Stimulated activated naive CD8-positive, alpha-beta T cell treated with anti-CD3 and anti-CD28 coated beads, Interleukin-15, Interleukin-2, amounts not matched to agents 100 ng/mL and 50 ng/mL, for 24 hours (primary cell): Measurements from ENCODE around the gene GSC2.

Source experiments
- H3K27ac Mint-ChIP-seq: one replicate; pipeline ENCODE4 v1.8.0; 2021; ENCODE audit warnings: mild to moderate bottlenecking, mixed read lengths
- H3K27me3 Mint-ChIP-seq: one replicate; pipeline ENCODE4 v1.8.0; 2021; ENCODE audit warnings: mixed read lengths
- H3K36me3 Mint-ChIP-seq: one replicate; pipeline ENCODE4 v1.8.0; 2021; ENCODE audit warnings: low read depth, mixed read lengths
- H3K4me1 Mint-ChIP-seq: one replicate; pipeline ENCODE4 v1.8.0; 2021; ENCODE audit warnings: low read depth, mixed read lengths
- H3K4me3 Mint-ChIP-seq: one replicate; pipeline ENCODE4 v1.8.0; 2021; ENCODE audit warnings: mild to moderate bottlenecking, mixed read lengths
- H3K9me3 Mint-ChIP-seq: one replicate; pipeline ENCODE4 v1.8.0; 2021; ENCODE audit warnings: mixed read lengths

The GSC2 gene

GRCh38 chr22:19134176-19134831 lies 15.8 kb downstream of the GSC2 start:
- no peak overlapping the region for H3K4me3 Mint-ChIP-seq
- no peaks in the 10 kb centered on the region for H3K9me3 Mint-ChIP-seq
- H3K27ac Mint-ChIP-seq = no peak overlapping the region
- H3K4me1 Mint-ChIP-seq = no peaks in the 10 kb centered on the region
- H3K27me3 Mint-ChIP-seq = no peaks in the 10 kb centered on the region
- H3K36me3 Mint-ChIP-seq = peaks cover 29% of the 10 kb centered on the region

GRCh38 chr22:19133561-19133960 lies 16.5 kb downstream of the GSC2 start:
- Mint-ChIP-seq H3K27me3 (no peaks in the 10 kb centered on the region), H3K36me3 (peaks cover 29% of the 10 kb centered on the region), H3K27ac (no peak overlapping the region)

DNA sequence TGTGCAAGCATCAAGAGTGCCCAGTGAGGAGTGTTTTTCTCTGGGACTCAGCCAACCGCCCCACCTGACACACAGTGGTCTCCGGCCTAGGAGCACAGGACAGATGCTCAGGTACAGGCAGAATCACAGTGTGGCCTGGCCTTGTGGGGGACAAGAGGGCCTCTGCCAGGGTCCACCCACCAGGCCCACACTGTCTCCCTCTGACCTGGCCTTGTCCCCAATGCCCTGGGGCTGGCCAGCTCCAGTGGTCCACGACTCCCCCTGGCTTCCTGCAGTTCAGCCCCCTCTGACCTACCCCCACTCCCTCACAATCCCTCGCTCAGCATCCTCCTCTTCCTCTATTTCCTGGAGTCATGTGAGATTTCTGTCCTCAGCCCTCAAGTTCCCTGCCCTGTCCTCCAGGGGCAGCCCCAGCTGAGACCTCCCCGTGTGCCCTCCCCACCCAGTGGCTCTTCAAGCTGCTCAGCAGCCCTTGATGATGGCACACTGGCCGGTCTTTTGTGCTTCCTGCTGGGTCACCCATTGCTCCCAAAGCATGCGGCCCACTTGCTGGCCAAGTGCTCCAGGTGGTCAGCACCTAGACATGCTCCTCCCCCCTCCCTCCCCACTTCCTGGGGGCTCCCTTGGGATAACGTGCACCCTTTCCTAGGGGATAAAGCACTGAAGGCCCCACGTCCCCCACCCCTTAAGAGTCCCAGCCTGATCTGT lies 17.2 kb downstream of the GSC2 start:
- no peaks in the 10 kb centered on the region for H3K27me3 Mint-ChIP-seq
- H3K4me3 Mint-ChIP-seq = no peak overlapping the region
- no peaks in the 10 kb centered on the region for H3K4me1 Mint-ChIP-seq
- H3K36me3 Mint-ChIP-seq = peaks cover 29% of the 10 kb centered on the region
- no peaks in the 10 kb centered on the region for H3K9me3 Mint-ChIP-seq
- H3K27ac Mint-ChIP-seq = no peak overlapping the region

More at GRCh38 chr22:19133561-19133960, 16.5 kb downstream of the GSC2 start:
- Mint-ChIP-seq H3K4me1 (no peaks in the 10 kb centered on the region), H3K4me3 (no peak overlapping the region), H3K9me3 (no peaks in the 10 kb centered on the region)

DNA sequence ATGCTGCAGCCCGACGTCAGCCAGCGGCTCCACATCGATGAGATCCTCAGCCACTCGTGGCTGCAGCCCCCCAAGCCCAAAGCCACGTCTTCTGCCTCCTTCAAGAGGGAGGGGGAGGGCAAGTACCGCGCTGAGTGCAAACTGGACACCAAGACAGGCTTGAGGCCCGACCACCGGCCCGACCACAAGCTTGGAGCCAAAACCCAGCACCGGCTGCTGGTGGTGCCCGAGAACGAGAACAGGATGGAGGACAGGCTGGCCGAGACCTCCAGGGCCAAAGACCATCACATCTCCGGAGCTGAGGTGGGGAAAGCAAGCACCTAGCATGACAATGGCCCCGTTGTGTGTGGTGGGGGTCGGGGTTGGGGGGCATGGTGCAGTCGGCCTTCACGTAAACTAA lies 17.9 kb downstream of the GSC2 start:
- Mint-ChIP-seq H3K4me3 (no peak overlapping the region), H3K27ac (no peak overlapping the region), H3K27me3 (no peaks in the 10 kb centered on the region), H3K4me1 (no peaks in the 10 kb centered on the region), H3K36me3 (peaks cover 29% of the 10 kb centered on the region), H3K9me3 (no peaks in the 10 kb centered on the region)

DNA sequence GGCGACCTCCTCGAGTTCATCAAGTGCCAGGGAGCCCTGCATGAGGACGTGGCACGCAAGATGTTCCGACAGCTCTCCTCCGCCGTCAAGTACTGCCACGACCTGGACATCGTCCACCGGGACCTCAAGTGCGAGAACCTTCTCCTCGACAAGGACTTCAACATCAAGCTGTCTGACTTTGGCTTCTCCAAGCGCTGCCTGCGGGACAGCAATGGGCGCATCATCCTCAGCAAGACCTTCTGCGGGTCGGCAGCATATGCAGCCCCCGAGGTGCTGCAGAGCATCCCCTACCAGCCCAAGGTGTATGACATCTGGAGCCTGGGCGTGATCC lies 18.4 kb downstream of the GSC2 start:
- peaks cover 24% of the 10 kb centered on the region for H3K36me3 Mint-ChIP-seq
- no peaks in the 10 kb centered on the region for H3K27me3 Mint-ChIP-seq
- no peak overlapping the region for H3K4me3 Mint-ChIP-seq
- no peaks in the 10 kb centered on the region for H3K4me1 Mint-ChIP-seq
- H3K9me3 Mint-ChIP-seq = no peaks in the 10 kb centered on the region
- no peak overlapping the region for H3K27ac Mint-ChIP-seq

DNA sequence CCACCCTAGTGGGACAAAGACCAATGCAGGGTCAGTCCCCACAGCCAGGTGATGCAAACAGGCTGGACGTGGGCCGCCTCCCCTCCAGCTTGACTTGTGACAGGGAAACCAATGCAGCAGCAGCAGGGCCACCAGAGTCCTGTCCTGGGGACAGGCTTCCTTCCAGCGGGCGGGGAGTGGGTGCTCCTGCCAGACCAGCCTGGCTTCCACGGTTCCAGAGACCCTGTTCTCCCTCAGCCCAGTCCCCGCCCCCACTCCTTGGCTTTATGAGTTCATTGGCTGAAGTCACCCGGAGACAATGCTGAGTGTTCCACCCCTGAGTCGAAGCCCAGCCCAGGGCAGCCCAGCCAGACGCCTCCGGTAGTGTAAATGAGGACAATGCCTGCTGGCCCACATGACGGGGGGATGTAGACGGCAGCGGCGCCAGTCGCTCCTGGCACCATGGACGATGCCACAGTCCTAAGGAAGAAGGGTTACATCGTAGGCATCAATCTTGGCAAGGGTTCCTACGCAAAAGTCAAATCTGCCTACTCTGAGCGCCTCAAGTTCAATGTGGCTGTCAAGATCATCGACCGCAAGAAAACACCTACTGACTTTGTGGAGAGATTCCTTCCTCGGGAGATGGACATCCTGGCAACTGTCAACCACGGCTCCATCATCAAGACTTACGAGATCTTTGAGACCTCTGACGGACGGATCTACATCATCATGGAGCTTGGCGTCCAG lies 19.0 kb downstream of the GSC2 start, which contains the start of gene TSSK2:
TSS of gene TSSK2 (plus strand) at position 350 of the 726 bp plus-strand sequence. CDS start at position 442, 92 bp downstream.
- Mint-ChIP-seq H3K36me3 (peaks cover 19% of the 10 kb centered on the region), H3K4me1 (no peaks in the 10 kb centered on the region), H3K9me3 (no peaks in the 10 kb centered on the region), H3K27me3 (no peaks in the 10 kb centered on the region), H3K27ac (no peak within 1 kb of the TSS), H3K4me3 (no peak within 1 kb of the TSS)

DNA sequence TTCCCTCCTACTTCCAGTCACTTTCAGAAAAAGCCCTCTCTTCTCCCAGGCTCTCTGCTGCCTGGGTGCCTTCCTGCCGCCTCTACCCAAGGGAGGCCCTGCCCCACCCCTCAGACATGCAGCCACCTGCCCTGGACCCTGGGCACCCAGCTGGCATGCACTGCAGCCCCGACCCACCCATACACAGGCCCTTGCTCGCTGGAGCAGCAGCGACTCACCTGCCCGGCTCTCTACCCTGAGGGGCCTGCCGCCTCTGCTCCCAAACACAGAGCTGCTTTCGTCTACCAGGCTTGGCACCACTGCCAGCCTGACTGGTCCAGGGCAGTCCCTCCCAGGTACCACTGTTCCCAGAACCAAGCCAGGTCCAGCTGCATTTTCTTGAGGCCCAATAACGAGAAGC lies 20.2 kb downstream of the GSC2 start:
- no peaks in the 10 kb centered on the region for H3K4me1 Mint-ChIP-seq
- no peak overlapping the region for H3K27ac Mint-ChIP-seq
- H3K27me3 Mint-ChIP-seq = no peaks in the 10 kb centered on the region
- H3K4me3 Mint-ChIP-seq = no peak overlapping the region
- peaks cover 10% of the 10 kb centered on the region for H3K36me3 Mint-ChIP-seq
- no peaks in the 10 kb centered on the region for H3K9me3 Mint-ChIP-seq

DNA sequence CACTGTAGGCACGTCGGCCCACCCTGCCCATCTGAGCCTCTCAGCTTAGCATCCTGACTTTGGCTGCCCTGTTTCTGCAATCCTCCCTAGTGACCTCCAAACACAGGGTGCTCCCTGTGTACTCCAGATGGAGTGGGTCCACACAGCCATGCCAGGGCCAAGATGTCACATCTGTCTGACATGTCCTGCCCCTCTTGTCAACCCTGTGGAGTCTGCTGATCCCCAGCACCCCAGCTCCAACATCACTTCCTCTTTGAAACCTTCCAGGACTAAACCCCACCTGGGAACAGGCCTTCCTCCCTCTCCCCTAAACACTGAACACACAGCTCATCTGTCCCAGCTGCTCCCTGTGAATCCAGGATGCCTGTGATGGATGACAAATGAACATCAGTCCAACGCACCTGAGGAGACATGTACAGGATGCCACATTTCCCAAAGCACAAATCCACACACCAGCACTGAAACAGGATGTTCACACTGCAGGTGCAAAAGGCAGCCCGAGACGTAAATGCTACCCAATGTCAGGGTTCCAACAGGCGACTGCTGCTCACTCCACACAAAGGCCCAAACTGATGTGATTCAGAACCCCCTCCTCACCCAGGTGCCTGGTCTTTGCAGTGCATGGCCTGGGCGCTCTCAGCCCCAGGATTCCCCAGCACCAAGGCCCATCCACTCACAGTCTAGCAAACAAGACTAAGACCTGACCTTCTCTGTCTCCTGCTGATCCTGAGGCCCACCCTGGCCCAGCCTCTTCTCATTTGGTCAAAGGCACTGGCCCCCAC lies 21.0 kb downstream of the GSC2 start:
- Mint-ChIP-seq H3K4me3 (no peak overlapping the region), H3K27me3 (no peaks in the 10 kb centered on the region), H3K36me3 (peaks cover 10% of the 10 kb centered on the region), H3K4me1 (no peaks in the 10 kb centered on the region), H3K9me3 (no peaks in the 10 kb centered on the region), H3K27ac (no peak overlapping the region)

DNA sequence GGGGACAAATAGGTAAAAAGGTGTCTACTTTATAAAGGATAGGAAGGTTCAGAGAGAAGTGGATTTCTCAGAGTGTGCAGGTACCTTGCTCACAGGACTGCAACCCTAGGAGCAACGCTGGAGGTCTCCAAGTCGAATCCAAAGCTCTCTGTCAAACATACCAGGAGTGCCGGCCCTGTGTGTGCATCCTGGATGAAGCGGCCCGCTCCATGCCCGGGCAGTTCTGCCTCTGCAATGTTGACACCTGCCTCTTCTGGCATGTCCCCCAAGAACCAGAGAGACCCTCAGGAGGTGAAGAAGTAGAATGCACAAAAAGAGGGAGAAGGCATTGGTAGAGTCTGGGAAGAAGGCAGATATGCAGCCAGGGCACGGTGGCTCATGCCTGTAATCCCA lies 22.1 kb downstream of the GSC2 start:
- Mint-ChIP-seq H3K4me1 (peaks cover 3% of the 10 kb centered on the region), H3K9me3 (no peaks in the 10 kb centered on the region), H3K36me3 (peaks cover 9% of the 10 kb centered on the region), H3K27ac (no peak overlapping the region), H3K27me3 (no peaks in the 10 kb centered on the region), H3K4me3 (no peak overlapping the region)

DNA sequence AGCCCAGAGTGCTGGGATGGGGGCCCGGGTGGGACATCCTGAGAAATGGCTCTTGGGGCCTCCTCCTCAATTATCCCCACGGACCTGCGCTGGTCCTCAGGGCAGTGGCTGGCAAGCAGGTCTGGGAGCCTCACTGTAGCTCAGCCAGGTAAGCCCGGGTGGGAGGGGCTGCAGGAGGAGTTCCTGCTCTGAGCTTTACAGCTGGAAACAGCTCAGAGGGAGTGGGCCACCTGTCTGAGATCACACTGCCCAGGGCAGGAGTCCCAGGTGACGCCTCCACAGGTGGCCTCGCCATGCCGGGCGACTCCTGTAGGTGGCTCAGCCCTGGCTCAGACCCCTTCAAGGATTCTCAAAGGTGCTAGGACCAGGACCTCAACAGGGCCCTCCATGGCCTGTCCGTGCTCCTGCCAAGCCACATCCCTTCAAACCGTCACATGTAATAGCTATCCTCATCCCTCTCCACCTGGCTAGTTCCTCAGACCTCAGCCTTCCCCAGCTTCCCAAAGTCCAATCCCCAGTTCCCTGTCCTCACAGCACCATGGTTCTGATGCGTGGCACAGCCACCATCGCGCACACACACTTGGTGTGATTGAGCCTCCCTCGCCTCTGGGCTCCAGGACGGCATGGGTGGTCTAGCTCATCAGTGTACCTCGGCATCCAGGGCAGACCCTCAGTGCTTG lies 22.6 kb downstream of the GSC2 start:
- Mint-ChIP-seq H3K27me3 (no peaks in the 10 kb centered on the region), H3K36me3 (peaks cover 7% of the 10 kb centered on the region), H3K27ac (peak overlapping the region; percentile 23), H3K4me3 (no peak overlapping the region), H3K4me1 (peaks cover 8% of the 10 kb centered on the region), H3K9me3 (no peaks in the 10 kb centered on the region)

- no peaks in the 10 kb centered on the region for H3K9me3 Mint-ChIP-seq
- H3K27ac Mint-ChIP-seq = no peak overlapping the region
- H3K4me3 Mint-ChIP-seq = no peak overlapping the region
- H3K27me3 Mint-ChIP-seq = no peaks in the 10 kb centered on the region
- peaks cover 9% of the 10 kb centered on the region for H3K4me1 Mint-ChIP-seq
- H3K36me3 Mint-ChIP-seq = peaks cover 4% of the 10 kb centered on the region
These were observed 23.5 kb downstream of the GSC2 start for GRCh38 chr22:19126309-19127273.

- Mint-ChIP-seq H3K27me3 (no peaks in the 10 kb centered on the region), H3K4me1 (peaks cover 17% of the 10 kb centered on the region), H3K27ac (no peak overlapping the region), H3K36me3 (no peaks in the 10 kb centered on the region), H3K9me3 (no peaks in the 10 kb centered on the region), H3K4me3 (no peak overlapping the region)
These were observed 24.4 kb downstream of the GSC2 start for GRCh38 chr22:19125474-19126308.

DNA sequence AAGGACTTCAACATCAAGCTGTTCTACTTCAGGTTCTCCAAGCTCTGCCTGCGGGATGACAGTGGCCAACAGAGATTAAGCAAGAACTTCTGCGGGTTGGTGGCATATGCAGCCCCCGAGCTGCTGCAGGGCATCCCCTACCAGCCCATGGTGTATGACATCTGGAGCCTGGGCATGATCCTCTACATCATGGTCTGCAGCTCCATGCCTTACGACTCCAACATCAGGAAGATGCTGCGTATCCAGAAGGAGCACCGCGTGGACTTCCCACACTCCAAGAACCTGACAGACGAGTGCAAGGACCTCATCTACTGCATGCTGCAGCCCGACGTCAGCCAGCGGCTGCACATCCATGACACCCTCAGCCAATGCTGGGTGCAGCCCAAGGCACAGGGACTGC lies 25.1 kb downstream of the GSC2 start:
- Mint-ChIP-seq H3K9me3 (no peaks in the 10 kb centered on the region), H3K27me3 (no peaks in the 10 kb centered on the region), H3K4me3 (no peak overlapping the region), H3K27ac (no peak overlapping the region), H3K4me1 (peaks cover 24% of the 10 kb centered on the region), H3K36me3 (no peaks in the 10 kb centered on the region)
